Mesothelial cell of epicardium (in vitro differentiated cells): ENCODE data around the gene IDI2. TPM values are rescaled to one million over a fixed set of nuclear protein-coding genes. Genes with fewer than 3 reads are reported as not detected.
"Not testable (repeated sequence)": the region's sequence is repeated elsewhere in the genome, so short reads cannot be mapped to it uniquely, and the experiment has no call there.

Experiments
- DNase-seq, 2 experiments: peaks; one replicate each; pipeline ENCODE4 v3.0.0; 2021; ENCODE audit warnings: low spot score in 2 of 2; ENCODE audit not compliant: unreplicated experiment in 2 of 2
- H3K27ac Mint-ChIP-seq: 2 replicates; pipeline ENCODE4 v1.8.0; 2021; ENCODE audit warnings: mixed read lengths
- H3K27me3 Mint-ChIP-seq: 2 replicates; pipeline ENCODE4 v1.8.0; 2021; ENCODE audit warnings: low read depth, mixed read lengths
- H3K36me3 Mint-ChIP-seq: 2 replicates; pipeline ENCODE4 v1.8.0; 2021; ENCODE audit warnings: mixed read lengths
- H3K4me1 Mint-ChIP-seq: 2 replicates; pipeline ENCODE4 v1.8.0; 2021; ENCODE audit warnings: mixed read lengths
- H3K4me3 Mint-ChIP-seq: 2 replicates; pipeline ENCODE4 v1.8.0; 2021; ENCODE audit warnings: mild to moderate bottlenecking, moderate library complexity, mixed read lengths
- H3K9me3 Mint-ChIP-seq: 2 replicates; pipeline ENCODE4 v1.8.0; 2021; ENCODE audit warnings: mixed read lengths
- total RNA-seq: library from RNA; stranded (reverse); gene quantifications from 3 replicates; pipeline ENCODE4 v1.2.1, GENCODE V29; 2021
- TF ChIP-seq, protein P1 (sequence below): fragments of 200-600 bp; sonication (generic); IDR thresholded peaks from one replicate; pipeline ENCODE4 v1.5.0; 2021; ENCODE audit warnings: antibody characterized with exemption; ENCODE audit not compliant: unreplicated experiment

IDI2 gene
- total RNA-seq, 1 donor from 2014 or later = not detected

DNA sequence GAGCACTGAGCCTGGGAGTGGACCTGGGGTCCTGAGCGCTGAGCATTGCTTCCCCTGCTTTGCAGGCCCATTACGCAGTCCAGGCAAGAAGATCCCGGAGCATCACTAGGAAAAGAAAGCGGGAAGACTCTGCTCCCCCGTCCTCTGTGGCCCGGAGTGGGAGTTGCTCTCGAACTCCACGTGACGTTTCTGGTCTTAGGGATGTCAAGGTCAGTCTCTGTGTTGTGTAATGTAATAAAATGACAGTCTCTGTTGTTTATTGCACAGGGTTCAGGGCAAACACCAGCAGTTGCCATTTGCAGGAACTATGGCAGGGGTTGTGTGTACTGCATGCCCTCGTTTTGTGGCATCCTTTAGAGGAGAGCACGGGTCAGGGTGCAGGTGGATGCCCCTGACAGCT, 10.0 kb downstream of the IDI2 start:
- no peak for DNase-seq

DNA sequence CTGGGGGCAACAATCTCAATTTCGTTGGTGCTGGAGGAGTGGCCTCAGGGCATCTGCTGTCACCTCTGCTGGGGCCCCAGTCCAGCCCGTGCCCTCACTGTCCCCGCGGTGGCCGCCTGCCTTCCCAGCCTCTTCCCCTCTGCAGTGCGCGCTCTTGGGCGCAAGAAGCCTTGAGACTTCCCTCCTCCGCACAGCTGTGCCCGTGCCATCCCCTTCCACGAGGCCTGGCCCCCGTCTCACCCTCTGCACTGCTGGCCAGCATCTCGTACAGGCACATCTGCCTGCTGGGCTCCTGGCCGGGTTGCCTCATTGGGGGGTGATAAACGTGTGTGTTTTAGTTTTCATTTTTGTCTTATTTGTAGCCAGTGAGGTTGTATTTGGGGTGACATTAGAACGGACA, 14.0 kb downstream of the IDI2 start:
- no peaks in the 10 kb centered on the region for H3K27me3 Mint-ChIP-seq
- no peak for DNase-seq
- no peak overlapping the region for H3K4me3 Mint-ChIP-seq
- H3K4me1 Mint-ChIP-seq = peaks cover 2% of the 10 kb centered on the region
- no peaks in the 10 kb centered on the region for H3K9me3 Mint-ChIP-seq
- no peak overlapping the region for H3K27ac Mint-ChIP-seq
- peaks cover 54% of the 10 kb centered on the region for H3K36me3 Mint-ChIP-seq
- TF ChIP-seq, protein P1, sequence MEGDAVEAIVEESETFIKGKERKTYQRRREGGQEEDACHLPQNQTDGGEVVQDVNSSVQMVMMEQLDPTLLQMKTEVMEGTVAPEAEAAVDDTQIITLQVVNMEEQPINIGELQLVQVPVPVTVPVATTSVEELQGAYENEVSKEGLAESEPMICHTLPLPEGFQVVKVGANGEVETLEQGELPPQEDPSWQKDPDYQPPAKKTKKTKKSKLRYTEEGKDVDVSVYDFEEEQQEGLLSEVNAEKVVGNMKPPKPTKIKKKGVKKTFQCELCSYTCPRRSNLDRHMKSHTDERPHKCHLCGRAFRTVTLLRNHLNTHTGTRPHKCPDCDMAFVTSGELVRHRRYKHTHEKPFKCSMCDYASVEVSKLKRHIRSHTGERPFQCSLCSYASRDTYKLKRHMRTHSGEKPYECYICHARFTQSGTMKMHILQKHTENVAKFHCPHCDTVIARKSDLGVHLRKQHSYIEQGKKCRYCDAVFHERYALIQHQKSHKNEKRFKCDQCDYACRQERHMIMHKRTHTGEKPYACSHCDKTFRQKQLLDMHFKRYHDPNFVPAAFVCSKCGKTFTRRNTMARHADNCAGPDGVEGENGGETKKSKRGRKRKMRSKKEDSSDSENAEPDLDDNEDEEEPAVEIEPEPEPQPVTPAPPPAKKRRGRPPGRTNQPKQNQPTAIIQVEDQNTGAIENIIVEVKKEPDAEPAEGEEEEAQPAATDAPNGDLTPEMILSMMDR = no peak

More for the DNA sequence above, 10.0 kb downstream of the IDI2 start:
- TF ChIP-seq, protein P1 = no peak
- Mint-ChIP-seq H3K36me3 (peaks cover 58% of the 10 kb centered on the region), H3K27me3 (no peaks in the 10 kb centered on the region), H3K27ac (no peak overlapping the region), H3K4me1 (no peaks in the 10 kb centered on the region), H3K9me3 (no peaks in the 10 kb centered on the region), H3K4me3 (no peak overlapping the region)

DNA sequence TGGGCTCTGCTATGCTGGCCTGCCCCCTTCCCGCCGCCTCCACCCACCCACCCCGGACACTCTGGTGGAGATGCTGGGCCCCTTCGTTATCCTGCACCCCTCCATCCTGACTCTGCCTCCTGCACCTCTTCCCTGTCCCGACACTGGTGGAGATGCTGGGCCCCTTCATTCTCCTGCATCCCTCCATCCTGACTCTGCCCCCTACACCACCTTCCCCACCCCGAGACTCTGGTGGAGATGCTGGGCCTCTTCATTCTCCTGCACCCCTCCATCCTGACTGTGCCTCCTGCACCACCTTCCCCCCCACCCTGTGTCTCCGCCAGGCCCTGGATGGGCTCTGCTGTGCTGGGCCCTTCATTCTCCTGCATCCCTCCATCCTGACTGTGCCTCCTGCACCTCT, 15.0 kb downstream of the IDI2 start:
- H3K4me1 Mint-ChIP-seq = peaks cover 2% of the 10 kb centered on the region
- no peak overlapping the region for H3K27ac Mint-ChIP-seq
- no peaks in the 10 kb centered on the region for H3K27me3 Mint-ChIP-seq
- DNase-seq = no peak
- TF ChIP-seq, protein P1 = no peak
- no peak overlapping the region for H3K4me3 Mint-ChIP-seq
- peaks cover 56% of the 10 kb centered on the region for H3K36me3 Mint-ChIP-seq
- H3K9me3 Mint-ChIP-seq = no peaks in the 10 kb centered on the region

DNA sequence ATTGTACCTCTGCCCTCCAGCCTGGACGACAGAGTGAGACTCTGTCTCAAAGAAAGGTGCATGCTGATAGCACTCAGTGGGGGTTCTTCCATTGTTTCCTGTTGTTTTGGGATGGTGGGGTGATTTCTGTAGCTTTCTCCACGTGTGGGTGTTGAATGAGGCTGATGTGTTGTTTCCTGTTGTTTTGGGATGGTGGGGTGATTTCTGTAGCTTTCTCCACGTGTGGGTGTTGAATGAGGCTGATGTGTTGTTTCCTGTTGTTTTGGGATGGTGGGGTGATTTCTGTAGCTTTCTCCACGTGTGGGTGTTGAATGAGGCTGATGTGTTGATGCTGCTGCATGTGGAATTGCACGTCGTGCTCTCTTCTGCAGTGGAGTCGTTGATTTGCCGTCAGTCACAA, 15.7 kb downstream of the IDI2 start:
- H3K4me1 Mint-ChIP-seq, H3K4me3 Mint-ChIP-seq, H3K27ac Mint-ChIP-seq, H3K27me3 Mint-ChIP-seq, DNase-seq, H3K9me3 Mint-ChIP-seq: not testable (repeated sequence)
- peaks cover 60% of the 10 kb centered on the region for H3K36me3 Mint-ChIP-seq

DNA sequence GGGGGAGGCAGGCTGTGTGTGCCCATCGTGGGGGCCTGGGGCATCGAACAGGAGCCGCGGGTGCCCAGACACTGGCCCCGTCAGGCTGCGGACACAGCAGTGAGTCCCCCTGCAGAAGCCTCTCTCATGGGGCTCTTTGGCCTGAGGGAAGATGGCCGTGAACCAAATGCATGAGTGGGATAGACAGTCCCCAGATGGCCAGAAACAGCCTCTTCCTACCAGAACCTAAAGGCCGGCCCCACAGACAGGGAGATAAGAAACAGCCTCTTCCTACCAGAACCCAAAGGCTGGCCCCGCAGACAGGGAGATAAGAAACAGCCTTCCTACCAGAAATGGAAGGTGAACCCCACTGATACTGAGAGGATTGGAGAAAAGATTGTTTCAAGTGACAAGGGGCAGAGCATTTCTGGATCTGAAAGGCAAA, 16.6 kb downstream of the IDI2 start:
- H3K27ac Mint-ChIP-seq = peak overlapping the region; percentile 85
- H3K4me3 Mint-ChIP-seq = peak overlapping the region; percentile 24

DNA sequence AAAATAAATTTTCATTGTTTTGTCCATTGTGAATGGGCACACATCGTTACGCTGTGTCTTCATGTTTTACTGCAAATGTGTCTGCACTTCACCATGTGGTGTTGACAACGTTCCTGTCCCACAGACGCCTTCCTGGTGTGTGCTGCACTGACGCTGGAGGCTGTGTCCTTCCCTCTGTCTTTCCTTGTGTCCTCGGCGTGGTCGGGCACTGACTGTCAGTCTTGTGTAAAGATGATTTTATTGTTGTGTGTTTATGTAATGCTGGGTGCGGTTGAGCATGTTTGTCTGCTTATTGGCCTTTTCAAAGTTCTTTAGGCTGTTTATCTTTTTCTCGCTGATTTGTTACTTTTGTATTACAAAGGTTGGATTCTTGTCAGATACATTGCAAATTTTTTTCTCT, 18.1 kb downstream of the IDI2 start:
- H3K36me3 Mint-ChIP-seq = peaks cover 63% of the 10 kb centered on the region

More for the DNA sequence above, 16.6 kb downstream of the IDI2 start:
- no peak for DNase-seq
- no peaks in the 10 kb centered on the region for H3K27me3 Mint-ChIP-seq
- H3K4me1 Mint-ChIP-seq = peaks cover 2% of the 10 kb centered on the region
- TF ChIP-seq, protein P1 = no peak
- H3K9me3 Mint-ChIP-seq = no peaks in the 10 kb centered on the region
- peaks cover 58% of the 10 kb centered on the region for H3K36me3 Mint-ChIP-seq

More for the DNA sequence above, 18.1 kb downstream of the IDI2 start:
- DNase-seq = no peak
- TF ChIP-seq, protein P1 = no peak
- no peaks in the 10 kb centered on the region for H3K27me3 Mint-ChIP-seq
- peaks cover 2% of the 10 kb centered on the region for H3K4me1 Mint-ChIP-seq
- no peak overlapping the region for H3K4me3 Mint-ChIP-seq
- peaks cover 7% of the 10 kb centered on the region for H3K9me3 Mint-ChIP-seq
- no peak overlapping the region for H3K27ac Mint-ChIP-seq
